ENCODE measurements around the gene TRABD2B.
"Not testable (repeated sequence)": the region's sequence is repeated elsewhere in the genome, so short reads cannot be mapped to it uniquely, and the experiment has no call there.

The TRABD2B gene

GRCh38 chr1:47963568-47964358, 33.4 kb downstream of the TRABD2B start:
- DNase-seq: no peak

GRCh38 chr1:47962750-47963492, 34.3 kb downstream of the TRABD2B start:
- no peak for DNase-seq

GRCh38 chr1:47961835-47962234, 35.4 kb downstream of the TRABD2B start:
- DNase-seq: not testable (repeated sequence)

- DNase-seq: not testable (repeated sequence)
Observed at GRCh38 chr1:47956491-47956890, 40.7 kb downstream of the TRABD2B start.

GRCh38 chr1:47953661-47954060, 43.5 kb downstream of the TRABD2B start:
- no peak for DNase-seq

- DNase-seq: no peak
Observed at GRCh38 chr1:47951545-47952235, 45.5 kb downstream of the TRABD2B start.

- DNase-seq: no peak
Observed at GRCh38 chr1:47951026-47951425, 46.2 kb downstream of the TRABD2B start.

- no peak for DNase-seq
Observed at GRCh38 chr1:47950471-47950870, 46.7 kb downstream of the TRABD2B start.

GRCh38 chr1:47948126-47948525, 49.1 kb downstream of the TRABD2B start:
- no peak for DNase-seq

GRCh38 chr1:47947531-47947930, 49.7 kb downstream of the TRABD2B start:
- DNase-seq: no peak

GRCh38 chr1:47944561-47944960, 52.6 kb downstream of the TRABD2B start:
- DNase-seq: no peak

- DNase-seq: no peak
Observed at GRCh38 chr1:47942240-47942629, 55.0 kb downstream of the TRABD2B start.

GRCh38 chr1:47941609-47942239, 55.5 kb downstream of the TRABD2B start:
- no peak for DNase-seq

- DNase-seq: no peak
Observed at GRCh38 chr1:47940779-47941178, 56.4 kb downstream of the TRABD2B start.

- DNase-seq: no peak
Observed at GRCh38 chr1:47940326-47940725, 56.9 kb downstream of the TRABD2B start.

- no peak for DNase-seq
Observed at GRCh38 chr1:47938520-47938919, 58.7 kb downstream of the TRABD2B start.

- no peak for DNase-seq
Observed at GRCh38 chr1:47937586-47938254, 59.5 kb downstream of the TRABD2B start.

GRCh38 chr1:47936916-47937551, 60.2 kb downstream of the TRABD2B start:
- no peak for DNase-seq

GRCh38 chr1:47935856-47936255, 61.3 kb downstream of the TRABD2B start:
- DNase-seq: no peak

GRCh38 chr1:47935163-47935562, 62.0 kb downstream of the TRABD2B start:
- DNase-seq: no peak

- no peak for DNase-seq
Observed at GRCh38 chr1:47934243-47934805, 62.9 kb downstream of the TRABD2B start.

GRCh38 chr1:47932743-47933142, 64.4 kb downstream of the TRABD2B start:
- DNase-seq: no peak
